ENCODE results near the gene MTX1. TPM values are rescaled to one million over a fixed set of nuclear protein-coding genes. Genes with fewer than 3 reads are reported as not detected.
"Not testable (repeated sequence)": the region's sequence is repeated elsewhere in the genome, so short reads cannot be mapped to it uniquely, and the experiment has no call there.

Gene MTX1
- polyA plus RNA-seq, 2 donors = 43.6 to 51.4 TPM

DNA sequence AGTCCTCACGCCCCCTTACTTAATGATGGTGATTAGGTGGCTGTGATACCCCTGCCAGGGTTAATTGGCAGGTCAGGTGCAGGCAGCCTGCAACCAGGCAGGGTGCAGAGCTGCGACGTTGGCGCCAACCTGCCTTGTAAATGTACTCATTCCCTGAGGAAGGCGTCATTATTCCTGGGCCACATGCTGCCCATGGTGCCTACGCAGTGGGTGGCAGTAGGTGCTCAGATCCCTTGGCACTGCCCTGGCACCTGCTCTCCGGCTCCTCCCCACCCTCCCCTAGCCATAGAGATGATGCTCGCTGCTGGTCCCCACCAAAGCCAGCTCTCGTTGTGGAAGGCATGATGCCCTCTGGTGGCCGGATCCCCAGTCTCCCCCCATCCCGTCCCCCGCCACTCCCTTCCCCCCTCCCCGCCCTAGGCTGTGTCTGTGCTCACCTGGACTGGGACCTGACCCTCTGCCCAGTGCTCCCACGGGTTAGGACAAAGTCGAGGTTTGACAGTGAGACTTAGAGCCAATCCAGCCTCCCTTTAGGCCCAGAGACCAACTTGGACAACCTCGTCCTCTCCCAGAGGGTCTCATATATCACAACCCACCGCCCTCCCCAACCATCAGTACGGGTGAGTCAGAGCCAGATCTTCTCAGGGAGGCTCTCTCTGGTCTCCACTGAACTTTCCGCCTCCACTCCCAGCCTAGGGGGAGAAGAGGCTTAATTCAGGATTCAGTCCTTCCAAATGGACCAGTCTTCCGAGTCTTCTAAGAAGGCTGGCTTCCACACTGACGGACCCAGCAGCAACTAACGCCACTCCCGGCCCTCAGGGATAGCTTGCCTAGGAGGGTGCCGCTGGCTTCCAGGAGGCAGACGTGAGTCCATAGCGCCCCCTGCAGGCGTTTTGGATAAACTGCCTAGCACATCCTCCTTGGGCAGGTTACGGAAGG lies 41.1 kb upstream of the MTX1 start:
- Histone ChIP-seq H3K4me3 (ENCODE audit: low read depth in 1 of 2, low read length in 2 of 2) (no peak overlapping the region), H3K36me3 (ENCODE audit: control insufficient read depth in 2 of 2, insufficient read depth in 2 of 2, low read length in 1 of 2) (peaks cover 0 to 11% of the 10 kb centered on the region in 2 donors), H3K9me3 (ENCODE audit: control insufficient read depth in 2 of 2, insufficient read depth in 1 of 2, low read depth in 1 of 2, low read length in 1 of 2) (no peaks in the 10 kb centered on the region), H3K27me3 (ENCODE audit: control insufficient read depth in 1 of 2, insufficient read depth in 2 of 2, low read length in 2 of 2) (no peaks in the 10 kb centered on the region), H3K27ac (ENCODE audit: low read depth in 2 of 2, low read length in 1 of 2) (peak overlapping the region; percentile 45 to 60), H3K4me1 (ENCODE audit: control insufficient read depth in 2 of 2, insufficient read depth in 2 of 2, low read length in 1 of 2) (peaks cover 0 to 3% of the 10 kb centered on the region in 2 donors)
- 7 to 8% methylated on average over 28 of the region's 28 CpGs for WGBS, 2 donors

DNA sequence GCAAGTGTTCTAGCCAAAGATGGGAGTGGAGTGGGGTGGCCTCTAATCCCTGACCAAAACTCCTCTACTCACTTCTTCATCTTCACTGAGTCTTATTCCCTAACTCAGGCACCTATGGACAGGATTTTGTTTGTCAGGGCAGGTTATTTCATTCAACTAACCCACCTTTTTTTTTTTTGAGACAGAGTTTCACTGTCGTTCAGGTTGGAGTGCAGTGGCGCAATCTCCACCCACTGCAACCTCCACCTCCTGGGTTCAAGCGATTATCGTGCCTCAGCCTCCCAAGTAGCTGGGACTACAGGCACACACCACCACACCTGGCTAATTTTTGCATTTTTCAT lies 40.4 kb upstream of the MTX1 start:
- peaks cover 0 to 11% of the 10 kb centered on the region in 2 donors for H3K36me3 ChIP-seq (ENCODE audit: control insufficient read depth in 2 of 2, insufficient read depth in 2 of 2, low read length in 1 of 2)
- not testable (repeated sequence) for H3K4me3 ChIP-seq (ENCODE audit: low read depth in 1 of 2, low read length in 2 of 2); H3K4me1 ChIP-seq (ENCODE audit: control insufficient read depth in 2 of 2, insufficient read depth in 2 of 2, low read length in 1 of 2); H3K27ac ChIP-seq (ENCODE audit: low read depth in 2 of 2, low read length in 1 of 2); H3K27me3 ChIP-seq (ENCODE audit: control insufficient read depth in 1 of 2, insufficient read depth in 2 of 2, low read length in 2 of 2); H3K9me3 ChIP-seq (ENCODE audit: control insufficient read depth in 2 of 2, insufficient read depth in 1 of 2, low read depth in 1 of 2, low read length in 1 of 2)
- 42% methylated on average over 4 of the region's 4 CpGs for WGBS, 2 donors

DNA sequence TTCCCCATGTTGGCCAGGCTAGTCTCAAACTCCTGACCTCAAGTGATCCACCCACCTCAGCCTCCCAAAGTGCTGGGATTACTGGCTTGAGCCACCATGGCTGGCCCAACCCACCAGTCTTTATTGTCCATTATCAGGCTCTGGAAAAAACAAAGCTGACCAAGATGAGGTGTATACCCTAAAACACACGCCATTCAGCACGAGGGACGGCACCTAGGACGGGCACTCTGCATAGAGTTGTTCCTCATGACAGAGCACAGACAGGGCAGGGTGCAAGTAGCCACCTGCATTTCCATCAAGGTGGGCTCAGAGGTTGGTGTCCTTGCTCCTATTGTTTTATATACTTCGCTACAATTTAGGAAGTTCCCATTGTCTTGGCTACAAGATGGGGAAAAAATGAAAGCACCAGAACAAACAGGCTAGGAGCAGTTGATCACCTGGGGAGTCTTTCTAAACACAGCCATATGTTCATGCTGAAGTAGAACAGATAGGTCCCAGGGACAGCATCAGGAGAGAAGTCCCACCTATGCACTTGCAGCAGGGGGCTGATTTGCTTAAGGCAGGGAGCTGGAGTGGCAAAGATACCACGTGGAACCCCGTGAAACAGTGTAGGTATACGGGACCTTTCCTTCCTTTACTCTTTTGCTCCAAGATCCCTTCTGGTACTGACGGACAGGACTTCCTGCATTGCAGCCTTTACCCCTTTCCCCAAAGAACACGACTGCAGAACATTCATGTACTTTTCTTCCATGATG lies 39.9 kb upstream of the MTX1 start:
- no peak overlapping the region for H3K27ac ChIP-seq (ENCODE audit: low read depth in 2 of 2, low read length in 1 of 2)
- 81 to 83% methylated on average over 10 of the region's 10 CpGs for WGBS, 2 donors
- H3K9me3 ChIP-seq (ENCODE audit: control insufficient read depth in 2 of 2, insufficient read depth in 1 of 2, low read depth in 1 of 2, low read length in 1 of 2) = no peaks in the 10 kb centered on the region
- H3K27me3 ChIP-seq (ENCODE audit: control insufficient read depth in 1 of 2, insufficient read depth in 2 of 2, low read length in 2 of 2) = no peaks in the 10 kb centered on the region
- H3K4me1 ChIP-seq (ENCODE audit: control insufficient read depth in 2 of 2, insufficient read depth in 2 of 2, low read length in 1 of 2) = peaks cover 0 to 3% of the 10 kb centered on the region in 2 donors
- H3K4me3 ChIP-seq (ENCODE audit: low read depth in 1 of 2, low read length in 2 of 2) = no peak overlapping the region
- peaks cover 0 to 11% of the 10 kb centered on the region in 2 donors for H3K36me3 ChIP-seq (ENCODE audit: control insufficient read depth in 2 of 2, insufficient read depth in 2 of 2, low read length in 1 of 2)

DNA sequence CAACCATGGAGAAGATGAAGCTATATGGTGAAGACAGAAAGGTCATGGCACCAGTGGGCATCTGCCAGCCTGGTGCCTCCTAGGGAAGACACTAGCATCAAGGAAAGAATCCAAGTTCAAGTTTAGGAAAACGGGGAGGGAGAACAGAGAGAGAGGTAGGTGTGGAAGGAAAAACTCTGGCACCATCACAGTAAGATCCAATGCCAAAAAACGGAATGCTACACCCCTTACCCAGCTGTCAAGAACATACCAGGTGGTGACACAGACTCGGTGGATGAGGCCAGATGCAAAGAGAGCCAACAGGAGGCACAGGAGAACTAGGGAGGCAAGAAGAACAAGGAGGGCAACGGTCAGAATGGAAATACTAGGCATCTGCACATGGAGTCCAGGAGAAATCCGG lies 39.0 kb upstream of the MTX1 start:
- Histone ChIP-seq H3K9me3 (ENCODE audit: control insufficient read depth in 2 of 2, insufficient read depth in 1 of 2, low read depth in 1 of 2, low read length in 1 of 2) (no peaks in the 10 kb centered on the region), H3K36me3 (ENCODE audit: control insufficient read depth in 2 of 2, insufficient read depth in 2 of 2, low read length in 1 of 2) (peaks cover 0 to 11% of the 10 kb centered on the region in 2 donors), H3K27me3 (ENCODE audit: control insufficient read depth in 1 of 2, insufficient read depth in 2 of 2, low read length in 2 of 2) (no peaks in the 10 kb centered on the region), H3K27ac (ENCODE audit: low read depth in 2 of 2, low read length in 1 of 2) (no peak overlapping the region), H3K4me1 (ENCODE audit: control insufficient read depth in 2 of 2, insufficient read depth in 2 of 2, low read length in 1 of 2) (peaks cover 0 to 3% of the 10 kb centered on the region in 2 donors), H3K4me3 (ENCODE audit: low read depth in 1 of 2, low read length in 2 of 2) (no peak overlapping the region)
- WGBS, 2 donors = 67 to 73% methylated on average over 5 of the region's 5 CpGs

DNA sequence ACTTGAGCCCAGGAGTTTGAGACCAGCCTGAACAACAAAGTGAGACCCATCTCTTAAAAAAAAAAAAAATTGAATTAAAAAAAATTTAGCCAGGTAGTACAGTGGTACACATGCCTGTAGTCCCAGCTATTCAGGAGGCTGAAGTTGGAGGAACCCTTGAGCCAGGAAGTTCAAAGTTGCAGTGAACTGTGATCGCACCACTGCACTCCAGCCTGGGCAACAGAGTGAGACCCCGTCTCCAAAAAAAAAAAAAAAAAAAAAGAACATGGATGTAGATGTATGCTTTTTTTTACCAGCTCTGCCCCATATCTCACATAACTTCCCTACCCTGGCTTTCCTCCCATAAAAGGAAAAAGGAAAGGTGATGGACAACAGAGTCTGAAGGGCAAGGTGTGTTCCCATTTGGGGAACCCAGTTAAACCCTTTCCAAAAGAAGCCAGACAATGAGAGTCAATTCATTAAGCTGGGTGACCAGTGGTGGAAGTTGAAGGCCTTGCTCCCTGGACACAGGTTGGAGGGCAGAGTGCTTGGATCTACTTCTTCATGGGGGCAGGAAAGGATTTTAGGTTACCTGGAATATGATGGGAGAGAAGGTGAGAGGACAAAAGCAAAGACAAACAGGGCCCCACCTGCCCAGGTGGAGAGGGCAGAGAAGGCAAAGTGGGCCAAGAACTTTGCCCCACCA lies 38.3 kb upstream of the MTX1 start:
- 89 to 94% methylated on average over 2 of the region's 2 CpGs for WGBS, 2 donors
- Histone ChIP-seq H3K27me3 (ENCODE audit: control insufficient read depth in 1 of 2, insufficient read depth in 2 of 2, low read length in 2 of 2) (no peaks in the 10 kb centered on the region), H3K4me3 (ENCODE audit: low read depth in 1 of 2, low read length in 2 of 2) (no peak overlapping the region), H3K9me3 (ENCODE audit: control insufficient read depth in 2 of 2, insufficient read depth in 1 of 2, low read depth in 1 of 2, low read length in 1 of 2) (no peaks in the 10 kb centered on the region), H3K36me3 (ENCODE audit: control insufficient read depth in 2 of 2, insufficient read depth in 2 of 2, low read length in 1 of 2) (peaks cover 0 to 11% of the 10 kb centered on the region in 2 donors), H3K27ac (ENCODE audit: low read depth in 2 of 2, low read length in 1 of 2) (no peak overlapping the region), H3K4me1 (ENCODE audit: control insufficient read depth in 2 of 2, insufficient read depth in 2 of 2, low read length in 1 of 2) (peaks cover 0 to 3% of the 10 kb centered on the region in 2 donors)

DNA sequence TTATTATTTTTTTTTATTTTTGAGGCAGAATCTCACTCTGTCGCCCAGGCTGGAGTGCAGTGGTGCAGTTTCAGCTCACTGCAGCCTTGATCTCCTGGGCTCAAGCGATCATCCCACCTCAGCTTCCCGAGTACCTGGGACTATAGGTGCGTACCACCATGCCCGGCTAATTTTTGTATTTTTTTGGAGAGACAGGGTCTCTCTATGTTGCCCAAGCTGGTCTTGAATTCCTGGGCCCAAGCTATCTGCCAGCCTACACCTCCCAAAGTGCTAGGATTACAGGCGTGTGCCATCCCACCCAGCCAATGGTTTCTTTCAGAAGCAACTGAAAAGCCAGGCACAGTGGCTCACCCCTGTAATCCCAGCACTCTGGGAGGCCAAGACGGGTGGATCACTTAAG lies 37.7 kb upstream of the MTX1 start:
- 91 to 95% methylated on average over 7 of the region's 7 CpGs for WGBS, 2 donors
- H3K27me3 ChIP-seq (ENCODE audit: control insufficient read depth in 1 of 2, insufficient read depth in 2 of 2, low read length in 2 of 2) = no peaks in the 10 kb centered on the region
- peaks cover 0 to 11% of the 10 kb centered on the region in 2 donors for H3K36me3 ChIP-seq (ENCODE audit: control insufficient read depth in 2 of 2, insufficient read depth in 2 of 2, low read length in 1 of 2)
- no peak overlapping the region for H3K27ac ChIP-seq (ENCODE audit: low read depth in 2 of 2, low read length in 1 of 2)
- no peak overlapping the region for H3K4me3 ChIP-seq (ENCODE audit: low read depth in 1 of 2, low read length in 2 of 2)
- H3K9me3 ChIP-seq (ENCODE audit: control insufficient read depth in 2 of 2, insufficient read depth in 1 of 2, low read depth in 1 of 2, low read length in 1 of 2) = no peaks in the 10 kb centered on the region
- H3K4me1 ChIP-seq (ENCODE audit: control insufficient read depth in 2 of 2, insufficient read depth in 2 of 2, low read length in 1 of 2) = peaks cover 0 to 3% of the 10 kb centered on the region in 2 donors

DNA sequence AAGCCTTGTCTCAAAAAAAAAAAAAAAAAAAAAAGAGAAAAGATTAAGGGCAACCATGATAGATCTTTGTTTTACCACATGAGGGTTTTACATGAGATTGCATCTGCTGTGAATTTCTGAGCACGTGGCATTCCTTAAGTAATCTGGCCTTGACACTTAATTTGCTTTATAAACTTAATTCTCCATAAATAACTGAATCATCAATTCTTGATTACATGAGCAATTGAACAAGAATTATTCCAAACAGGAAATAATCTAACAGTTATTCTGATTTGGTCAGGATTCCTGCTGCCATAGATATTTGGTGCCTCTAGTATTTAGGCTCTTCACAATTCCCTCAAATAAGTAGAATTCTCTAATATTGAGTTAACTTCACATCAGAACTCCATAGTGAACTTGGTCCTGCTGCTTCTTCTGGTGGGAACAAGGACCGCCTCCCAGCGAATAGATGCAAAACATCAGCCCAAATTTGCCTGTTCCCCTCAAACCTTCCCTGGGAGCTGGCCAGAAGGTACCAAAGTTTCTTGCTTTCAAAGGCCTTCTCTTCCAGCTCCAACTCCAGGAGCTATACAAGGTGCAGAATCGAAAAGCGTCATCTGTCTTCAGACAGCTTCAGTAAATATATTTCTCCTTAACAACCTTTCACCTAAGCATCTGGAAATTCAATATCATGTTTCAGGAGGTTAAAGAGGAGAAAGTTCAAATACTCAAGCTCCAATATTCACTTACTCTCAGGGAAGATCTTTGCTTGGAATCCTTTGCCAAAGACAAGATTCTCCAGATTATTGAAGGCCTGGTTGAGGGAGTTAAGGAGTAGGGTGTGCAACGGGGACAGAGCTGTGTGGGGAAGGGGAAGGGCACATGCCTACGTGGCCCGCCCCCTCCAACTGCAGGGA lies 36.4 kb upstream of the MTX1 start:
- H3K27ac ChIP-seq (ENCODE audit: low read depth in 2 of 2, low read length in 1 of 2) = peak overlapping the region; percentile 90 to 96
- H3K4me3 ChIP-seq (ENCODE audit: low read depth in 1 of 2, low read length in 2 of 2) = peak overlapping the region; percentile 81 to 86
- WGBS, 2 donors = 42 to 47% methylated on average over 8 of the region's 8 CpGs
- H3K27me3 ChIP-seq (ENCODE audit: control insufficient read depth in 1 of 2, insufficient read depth in 2 of 2, low read length in 2 of 2) = no peaks in the 10 kb centered on the region
- peaks cover 0 to 7% of the 10 kb centered on the region in 2 donors for H3K4me1 ChIP-seq (ENCODE audit: control insufficient read depth in 2 of 2, insufficient read depth in 2 of 2, low read length in 1 of 2)
- no peaks in the 10 kb centered on the region for H3K9me3 ChIP-seq (ENCODE audit: control insufficient read depth in 2 of 2, insufficient read depth in 1 of 2, low read depth in 1 of 2, low read length in 1 of 2)
- peaks cover 0 to 11% of the 10 kb centered on the region in 2 donors for H3K36me3 ChIP-seq (ENCODE audit: control insufficient read depth in 2 of 2, insufficient read depth in 2 of 2, low read length in 1 of 2)

DNA sequence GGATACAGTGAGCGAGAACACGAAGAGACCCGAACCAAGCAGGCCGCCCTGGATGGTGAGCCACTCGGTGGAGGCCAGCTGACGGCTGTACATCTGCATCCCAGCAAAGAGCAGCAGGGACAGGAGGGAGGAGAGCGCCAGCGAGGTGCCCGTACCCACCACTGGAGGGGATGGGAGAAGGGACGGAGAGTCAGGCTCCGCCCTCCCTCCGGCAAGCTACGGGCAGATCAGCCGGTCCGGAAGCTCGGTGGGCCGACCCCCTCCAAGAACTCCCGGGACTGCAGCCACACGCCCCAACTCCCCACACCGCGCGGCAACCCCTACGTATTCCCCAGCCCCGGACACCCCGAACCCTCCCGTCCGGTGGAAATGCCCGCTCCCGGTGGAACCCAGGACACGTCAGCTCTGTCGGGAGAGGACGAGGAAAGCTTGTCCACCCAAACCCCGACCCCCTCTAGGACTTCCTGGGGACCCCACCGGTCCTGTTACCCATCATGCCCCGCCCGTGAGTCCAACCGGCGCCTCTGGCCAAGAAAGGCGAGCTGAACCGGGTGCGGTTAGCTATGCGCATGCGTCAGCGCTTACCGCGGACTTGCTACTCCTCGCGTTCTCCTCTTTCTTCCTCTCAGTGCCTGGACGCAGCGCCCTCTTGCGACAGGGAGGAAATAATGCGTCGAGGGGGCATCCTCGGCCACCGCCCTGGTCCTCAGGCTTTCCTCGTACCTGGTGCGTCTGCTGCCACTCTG lies 35.6 kb upstream of the MTX1 start, which contains the start of gene KRTCAP2:
TSS of gene KRTCAP2 (minus strand) at position 573 of the 746 bp plus-strand sequence. CDS start at position 493, 80 bp downstream.
- Histone ChIP-seq H3K27me3 (ENCODE audit: control insufficient read depth in 1 of 2, insufficient read depth in 2 of 2, low read length in 2 of 2) (no peaks in the 10 kb centered on the region), H3K9me3 (ENCODE audit: control insufficient read depth in 2 of 2, insufficient read depth in 1 of 2, low read depth in 1 of 2, low read length in 1 of 2) (no peaks in the 10 kb centered on the region), H3K27ac (ENCODE audit: low read depth in 2 of 2, low read length in 1 of 2) (peak within 1 kb of the TSS; percentile 90 to 96), H3K36me3 (ENCODE audit: control insufficient read depth in 2 of 2, insufficient read depth in 2 of 2, low read length in 1 of 2) (peaks cover 0 to 11% of the 10 kb centered on the region in 2 donors), H3K4me3 (ENCODE audit: low read depth in 1 of 2, low read length in 2 of 2) (peak within 1 kb of the TSS; percentile 81 to 86), H3K4me1 (ENCODE audit: control insufficient read depth in 2 of 2, insufficient read depth in 2 of 2, low read length in 1 of 2) (peaks cover 0 to 11% of the 10 kb centered on the region in 2 donors)
- 0% methylated on average over 49 to 57 of the region's 57 CpGs for WGBS, 2 donors
